HG02571 (cell line): ENCODE data around the gene CABCOCO1.
"Not testable (repeated sequence)": the region's sequence is repeated elsewhere in the genome, so short reads cannot be mapped to it uniquely, and the experiment has no call there.

Source experiments
- ATAC-seq: cut with Tn5 transposase; IDR thresholded peaks from one replicate; pipeline ENCODE4 v1.9.1; 2021; ENCODE audit warnings: mild to moderate bottlenecking, moderate library complexity; ENCODE audit not compliant: unreplicated experiment

The CABCOCO1 gene

DNA sequence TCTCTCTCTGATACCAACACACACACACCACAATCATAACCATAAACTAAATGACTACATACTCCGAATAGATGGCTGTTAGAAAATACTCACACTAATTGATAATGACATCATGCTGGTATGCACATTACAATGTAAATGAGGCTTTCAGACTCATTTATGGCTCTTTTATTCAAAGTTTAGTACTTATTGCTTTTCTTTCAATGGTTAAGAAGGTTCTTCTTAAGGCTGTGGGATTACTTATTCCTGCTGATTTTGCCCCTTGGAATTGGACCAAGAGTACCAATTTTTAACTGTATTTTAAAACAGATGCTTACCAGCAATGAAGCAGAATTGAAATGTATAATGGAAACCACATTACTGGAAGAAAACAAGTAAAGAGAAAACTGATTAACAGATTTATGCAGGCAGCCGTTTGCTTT is 20.6 kb upstream of the CABCOCO1 start:
- ATAC-seq, result no peak

DNA sequence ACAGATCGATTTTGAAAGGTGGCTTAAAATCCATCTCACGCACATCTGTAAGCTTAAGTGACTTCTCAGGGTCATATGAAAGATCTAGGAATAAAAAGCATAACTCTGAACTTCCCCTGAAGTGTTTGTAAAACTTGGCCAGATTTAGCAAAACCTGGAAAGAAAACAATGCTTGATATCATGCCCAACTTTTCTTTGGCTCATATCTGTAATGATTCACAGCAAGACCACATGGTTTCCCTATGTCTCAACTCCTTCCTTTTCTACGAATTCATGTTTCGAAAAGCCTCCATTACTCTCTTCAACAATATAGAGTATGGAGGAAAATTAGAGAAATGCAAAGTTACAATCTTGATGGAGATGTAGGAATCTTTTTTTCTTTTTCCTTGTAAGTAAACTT is 20.1 kb upstream of the CABCOCO1 start:
- ATAC-seq, result no peak

DNA sequence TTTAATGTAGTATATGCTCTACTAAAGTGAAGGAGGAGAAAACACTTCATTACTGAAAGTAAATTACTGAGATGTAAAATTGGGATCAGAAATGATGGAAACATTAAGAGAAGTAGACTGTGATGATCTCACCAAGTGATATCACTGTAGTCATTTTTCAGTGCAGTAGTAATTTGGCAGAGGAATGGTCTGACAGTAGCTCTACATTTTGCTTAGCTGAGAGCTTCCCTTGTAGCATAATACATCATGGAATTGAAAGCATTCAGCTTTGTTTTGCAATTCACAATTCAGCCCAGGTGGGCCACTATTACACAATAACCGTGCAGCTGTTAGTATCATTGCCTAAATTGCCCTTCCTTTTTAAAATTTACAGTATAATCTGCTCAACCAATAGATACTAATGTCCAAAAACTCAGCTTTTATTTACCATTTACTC is 19.4 kb upstream of the CABCOCO1 start:
- ATAC-seq, result no peak

DNA sequence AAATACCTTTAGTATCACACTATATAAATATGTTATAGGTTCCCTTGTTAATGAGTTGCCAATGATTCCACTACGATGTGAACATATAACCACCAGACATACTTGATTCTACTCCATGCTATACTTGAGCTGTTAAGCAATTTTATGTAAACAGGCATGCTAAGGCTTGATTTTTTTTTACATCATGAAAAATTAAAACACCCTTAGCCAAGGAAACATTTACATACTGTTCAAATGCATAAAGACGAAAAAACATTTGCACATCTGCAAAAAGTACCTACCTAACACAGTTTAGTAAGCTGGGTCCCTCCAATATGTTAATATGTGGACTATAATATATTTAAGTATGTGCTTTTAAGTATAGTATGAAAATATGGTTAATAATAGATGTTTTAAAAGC is 9.0 kb upstream of the CABCOCO1 start:
- ATAC-seq, result no peak

DNA sequence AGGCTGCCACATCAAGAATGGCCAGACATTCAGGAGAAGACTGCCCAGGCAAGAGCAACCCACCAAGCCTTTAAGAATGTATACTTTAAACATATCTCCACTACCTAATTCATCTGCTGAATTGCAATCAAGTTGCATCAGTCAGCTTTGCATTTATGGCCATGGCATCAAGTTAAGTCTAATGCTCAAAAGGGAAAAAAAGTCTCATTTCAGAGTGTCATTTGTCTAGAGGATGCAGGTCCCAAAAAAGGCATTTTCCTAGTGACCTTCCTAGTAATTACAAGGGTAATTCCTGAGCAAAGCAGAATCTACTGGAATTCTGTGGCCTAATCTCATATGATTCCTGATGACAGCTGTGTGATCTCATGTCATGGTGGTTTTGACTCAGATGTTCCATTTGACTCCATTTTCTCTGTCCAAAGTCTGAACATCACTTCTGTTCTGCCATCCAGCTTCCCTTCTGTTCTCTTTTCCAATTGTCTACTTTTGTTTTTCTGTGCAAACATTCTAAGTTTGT is 7.3 kb upstream of the CABCOCO1 start:
- ATAC-seq, result no peak

DNA sequence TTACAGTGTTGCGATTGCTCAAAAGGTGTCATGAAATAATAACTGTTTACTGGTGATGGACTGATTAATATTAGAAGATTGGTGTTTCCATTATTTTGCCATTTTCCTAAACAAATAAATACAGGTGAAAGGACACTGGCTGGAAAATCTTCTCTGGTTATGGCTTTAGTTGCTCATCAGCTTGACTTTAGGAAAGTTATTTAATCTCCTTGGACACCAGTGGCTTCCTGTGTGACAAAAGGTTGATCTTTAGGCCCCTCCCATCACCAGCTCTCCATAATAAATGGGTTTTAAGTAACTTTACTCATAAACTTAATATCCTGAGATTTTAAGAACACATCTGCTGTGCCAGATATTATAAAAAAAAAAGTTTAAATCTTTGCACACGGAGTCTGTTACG is 737 bp downstream of the CABCOCO1 start:
- no peak for ATAC-seq

DNA sequence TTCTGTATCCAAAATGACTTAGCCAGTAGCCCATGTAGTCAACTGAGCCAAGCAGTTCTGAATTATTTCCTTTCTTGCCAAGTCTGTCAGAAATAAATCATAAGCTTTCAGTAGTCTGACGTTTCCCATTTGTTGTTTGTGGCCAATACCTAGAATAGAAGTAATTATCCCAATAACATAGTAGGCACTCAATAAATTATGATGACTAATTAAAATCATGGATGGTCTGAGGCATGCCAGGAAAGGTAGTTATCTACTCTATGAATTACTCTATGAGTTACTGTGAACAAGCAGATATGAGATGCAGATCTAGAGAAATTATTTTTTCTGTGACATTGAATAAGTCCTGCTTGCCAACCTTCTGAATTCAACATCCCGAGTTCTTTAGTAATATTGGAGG is 2.3 kb downstream of the CABCOCO1 start:
- ATAC-seq, result no peak

DNA sequence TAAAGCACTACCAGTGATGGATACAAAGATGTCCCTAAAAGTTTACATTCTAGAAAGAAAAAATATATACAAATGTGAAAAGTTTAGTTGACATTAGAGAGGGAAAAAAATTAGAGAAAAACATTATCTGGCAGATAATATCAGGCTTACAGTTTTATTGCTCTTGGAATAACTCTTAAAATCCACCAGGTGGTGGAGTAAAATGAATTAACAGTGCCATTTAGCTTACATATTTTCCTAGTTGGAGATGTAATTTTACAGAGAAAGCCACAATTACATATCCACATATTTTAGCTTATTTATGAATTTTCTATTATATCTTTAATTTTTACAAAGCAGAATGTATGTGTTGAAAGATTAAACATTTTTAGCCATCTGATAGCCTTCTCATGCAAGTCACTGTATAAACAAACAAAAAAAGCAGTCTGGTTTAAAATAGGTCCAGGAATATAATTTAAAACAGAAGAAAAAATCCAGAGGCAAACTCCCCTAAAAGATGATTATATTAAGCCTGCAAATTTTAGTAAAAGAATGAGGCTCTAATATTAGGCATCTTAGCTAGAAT is 6.5 kb downstream of the CABCOCO1 start:
- no peak for ATAC-seq

DNA sequence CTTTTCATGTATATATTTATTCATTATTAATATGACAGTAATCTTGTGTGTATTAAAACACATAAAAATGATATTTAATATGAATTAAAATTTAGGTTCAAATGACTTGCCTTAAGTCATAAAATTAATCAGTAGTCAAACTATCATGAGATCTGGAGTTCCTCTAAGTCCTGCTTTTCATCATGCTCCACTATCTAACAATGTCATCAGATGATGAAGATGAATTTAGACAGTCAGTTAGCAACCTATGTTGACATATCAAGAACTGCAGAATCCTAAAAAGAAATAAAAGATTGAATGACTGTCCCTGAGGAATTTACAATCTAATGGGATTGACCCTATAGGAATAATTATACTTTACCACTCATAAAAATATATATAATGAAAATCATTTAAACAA is 7.1 kb downstream of the CABCOCO1 start:
- ATAC-seq, result no peak

DNA sequence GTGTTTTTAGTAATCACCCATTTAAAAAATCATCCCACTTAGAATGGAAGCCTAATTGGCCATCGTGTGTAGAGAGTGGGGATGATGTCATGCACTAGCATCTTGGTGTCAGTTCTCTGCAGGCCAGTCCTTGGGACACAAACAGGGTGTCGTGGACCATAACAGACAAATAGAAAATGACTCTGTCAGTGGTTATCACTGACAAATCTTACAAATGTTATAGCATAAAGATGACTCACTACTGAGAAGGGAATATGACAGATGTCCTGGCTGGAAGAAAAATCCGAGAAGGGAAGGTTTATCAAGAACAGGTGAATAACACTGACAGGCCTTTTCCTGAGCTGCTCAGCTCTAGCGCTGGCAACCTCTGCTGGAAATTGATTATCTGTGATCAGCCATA is 10.6 kb downstream of the CABCOCO1 start:
- no peak for ATAC-seq

DNA sequence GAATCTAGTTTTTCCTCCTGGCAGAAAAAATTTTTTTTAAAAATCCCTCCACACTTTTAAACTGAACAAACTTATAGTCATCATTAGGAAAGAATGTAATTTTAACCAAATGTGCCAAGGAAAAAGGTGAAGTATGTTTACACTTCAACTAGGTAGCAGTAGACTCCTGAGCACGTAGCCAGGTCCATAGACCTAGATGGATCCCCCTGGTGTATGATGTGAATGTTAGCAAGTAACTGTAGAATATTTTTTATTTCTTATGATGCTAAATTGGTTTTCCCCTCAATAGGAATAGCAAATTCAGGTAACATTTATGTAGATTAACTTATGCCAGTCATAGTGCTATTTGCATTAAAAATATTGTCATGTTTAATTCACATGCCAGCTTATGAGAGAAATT is 19.6 kb downstream of the CABCOCO1 start:
- ATAC-seq, result no peak

DNA sequence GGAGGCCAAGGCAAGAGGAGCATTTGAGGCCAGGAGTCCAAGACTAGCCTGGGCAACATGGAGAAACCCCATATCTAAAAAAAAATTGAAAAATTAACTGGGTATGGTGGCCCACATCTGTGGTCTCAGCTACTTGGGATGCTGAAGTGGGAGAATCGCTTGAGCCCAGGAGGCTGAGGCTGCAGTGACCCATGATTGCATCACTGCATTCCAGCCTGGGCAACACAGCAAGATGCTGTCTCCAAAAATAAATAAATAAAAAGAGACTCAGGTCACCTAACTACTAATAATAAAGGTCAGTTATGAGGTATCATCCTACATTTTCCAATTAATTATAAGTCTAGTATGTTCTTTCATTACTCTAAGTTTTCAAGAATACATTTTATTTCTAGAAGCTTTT is 20.6 kb downstream of the CABCOCO1 start:
- no peak for ATAC-seq

DNA sequence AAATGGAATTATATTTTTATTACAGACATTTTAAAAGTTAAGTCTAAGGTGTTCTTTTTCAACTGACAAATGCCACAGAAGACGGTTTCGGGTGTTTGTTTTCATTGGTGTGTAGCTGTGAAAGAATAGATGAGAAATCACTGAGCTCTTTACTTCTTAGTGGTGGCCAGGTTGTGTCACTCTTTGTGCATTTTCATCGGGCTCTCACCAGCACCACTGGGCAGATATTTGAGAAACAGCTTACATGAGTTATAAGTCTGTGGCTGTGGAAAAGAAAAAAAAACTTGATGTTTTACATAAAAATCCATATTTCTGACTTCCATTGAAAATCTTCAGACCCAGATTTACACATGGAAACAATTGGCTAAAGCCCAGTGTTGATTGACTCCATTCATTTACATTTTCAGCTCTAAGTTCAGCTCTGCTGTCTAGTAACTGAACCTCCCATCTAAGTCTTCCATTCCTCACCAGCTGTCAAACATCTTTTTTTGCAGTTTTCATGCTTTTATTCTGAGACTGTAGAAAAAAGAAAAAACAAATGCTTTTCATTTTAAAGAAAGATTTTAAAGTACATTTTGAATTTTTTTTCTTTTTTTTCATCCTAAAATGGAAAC is 22.3 kb downstream of the CABCOCO1 start:
- ATAC-seq, result no peak

DNA sequence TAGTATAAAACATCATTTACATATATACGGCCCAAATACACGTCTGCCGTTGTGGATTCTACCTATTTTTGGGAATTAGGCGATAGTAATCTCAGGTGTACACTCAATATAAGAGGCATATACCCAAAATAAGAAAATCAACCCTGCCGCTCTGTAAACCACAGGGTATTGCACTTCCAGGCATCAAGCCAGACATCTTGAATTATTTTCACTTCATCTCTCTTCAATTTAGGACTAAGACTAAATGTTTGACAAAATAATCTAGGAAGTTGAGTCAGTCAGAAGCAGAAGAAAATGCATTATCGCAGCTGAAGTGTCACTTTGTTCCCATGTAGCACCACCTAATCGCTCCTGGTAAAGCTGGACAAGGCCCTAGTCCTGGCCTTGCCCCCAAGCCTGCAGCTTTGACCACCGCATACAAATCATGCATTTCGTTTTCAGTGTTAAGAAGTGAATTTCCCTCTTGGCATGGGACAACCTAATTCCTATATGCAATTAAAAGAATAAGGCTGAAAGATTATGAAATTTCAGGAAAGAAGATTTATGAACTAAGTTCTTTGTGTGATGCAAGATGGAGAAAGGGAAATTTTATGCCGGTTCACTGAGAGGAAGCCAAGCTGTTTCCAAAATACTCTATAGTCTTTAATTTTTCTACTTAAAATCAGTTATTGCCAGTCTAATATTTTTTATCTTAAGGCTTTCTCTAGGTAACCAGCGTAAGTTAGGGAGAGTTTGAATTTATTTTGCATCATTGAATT is 26.0 kb downstream of the CABCOCO1 start:
- no peak for ATAC-seq

DNA sequence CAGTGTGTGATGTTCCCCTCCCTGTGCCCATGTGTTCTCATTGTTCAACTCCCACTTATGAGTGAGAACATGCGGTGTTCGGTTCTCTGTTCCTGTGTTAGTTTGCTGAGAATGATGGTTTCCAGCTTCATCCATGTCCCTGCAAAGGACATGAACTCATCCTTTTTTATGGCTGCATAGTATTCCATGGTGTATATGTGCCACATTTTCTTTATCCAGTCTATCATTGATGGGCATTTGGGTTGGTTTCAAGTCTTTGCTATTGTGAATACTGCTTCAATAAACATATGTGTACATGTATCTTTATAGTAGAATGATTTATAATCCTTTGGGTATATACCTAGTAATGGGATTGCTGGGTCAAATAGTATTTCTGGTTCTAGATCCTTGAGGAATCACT is 28.9 kb downstream of the CABCOCO1 start:
- ATAC-seq, result not testable (repeated sequence)

DNA sequence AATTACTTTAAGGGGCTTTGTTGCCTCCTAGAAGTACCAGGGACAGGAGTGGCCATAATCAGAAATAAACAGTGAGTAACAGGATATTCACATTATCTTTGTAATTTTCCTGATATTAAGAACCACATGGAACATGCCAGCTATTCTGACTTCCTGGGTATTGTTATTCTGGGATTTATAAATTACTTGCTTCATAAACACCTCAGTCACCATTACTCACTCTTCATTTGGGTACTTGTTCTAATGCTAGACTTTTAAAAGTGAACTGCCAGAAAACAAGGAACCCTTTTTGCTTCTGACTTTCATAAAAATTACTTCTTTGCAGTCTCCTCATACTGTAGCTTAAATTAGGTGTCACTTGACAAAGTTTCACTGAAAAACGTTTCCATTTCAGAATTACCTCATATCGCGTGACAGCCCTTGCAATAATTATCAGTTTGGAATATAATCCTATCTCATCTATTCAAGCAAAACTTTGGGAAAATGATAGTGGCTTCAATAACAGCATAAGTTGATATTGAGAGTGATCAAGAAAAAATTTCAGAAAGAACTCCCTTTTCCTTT is 29.8 kb downstream of the CABCOCO1 start:
- no peak for ATAC-seq

DNA sequence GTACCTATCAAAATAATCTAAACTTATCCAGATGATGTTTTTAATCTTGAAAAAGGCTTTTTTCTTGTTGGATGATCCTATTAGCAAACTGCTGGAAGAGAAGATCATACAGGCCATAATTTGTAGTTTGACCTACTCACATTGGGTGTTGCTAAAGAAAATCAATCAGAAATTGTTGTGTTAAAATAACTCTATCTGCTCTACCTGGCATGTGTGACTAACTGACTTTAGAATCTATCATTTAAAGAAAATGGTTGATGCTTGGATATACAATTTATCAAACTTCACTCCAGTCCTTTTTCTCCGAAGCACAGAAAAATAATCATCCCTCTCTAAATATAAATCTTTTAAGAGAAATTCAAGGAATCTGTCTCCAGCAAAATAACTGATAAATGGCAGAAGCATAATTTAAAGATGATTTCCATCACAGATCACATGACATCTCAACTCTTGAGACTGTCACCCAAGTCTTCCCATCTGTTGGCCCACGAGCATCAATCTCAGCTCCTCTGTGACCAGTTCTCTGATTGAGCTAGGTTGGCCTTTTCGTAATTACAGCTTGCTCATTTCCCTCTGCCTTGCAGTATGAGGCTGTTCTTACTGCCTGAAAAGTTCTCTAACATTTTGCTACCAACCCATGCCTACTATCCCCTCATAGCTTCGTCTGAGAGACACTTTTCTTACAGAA is 36.4 kb downstream of the CABCOCO1 start:
- no peak for ATAC-seq

DNA sequence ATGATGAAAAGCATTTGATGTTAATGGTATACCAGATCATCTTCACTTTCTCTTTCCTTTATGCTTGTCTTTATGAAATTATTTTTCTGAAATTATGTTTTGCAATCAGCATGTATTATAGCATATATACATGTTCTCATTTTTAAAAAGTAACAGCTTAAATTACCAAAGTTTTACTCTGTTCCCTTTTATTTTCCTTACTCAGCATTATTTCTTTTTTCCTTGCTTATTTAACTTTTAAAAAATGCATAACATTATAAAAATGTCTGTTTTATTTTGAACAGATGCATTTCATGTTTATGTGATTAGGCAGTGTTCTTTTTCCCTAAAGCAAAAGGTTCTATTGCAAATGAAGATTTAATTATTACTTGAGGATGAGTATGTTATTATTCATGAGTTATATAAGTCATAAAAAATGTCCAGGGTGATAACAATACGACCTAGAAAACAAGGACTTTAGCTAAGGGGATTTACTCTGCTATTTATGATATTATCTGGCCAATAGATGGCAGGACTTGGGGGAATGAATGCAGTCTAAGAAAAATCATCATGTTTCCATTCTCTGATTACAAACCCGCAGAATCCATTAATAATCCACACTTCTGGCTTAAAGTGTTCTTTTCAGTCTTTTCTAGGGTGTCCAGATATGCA is 38.5 kb downstream of the CABCOCO1 start:
- no peak for ATAC-seq

DNA sequence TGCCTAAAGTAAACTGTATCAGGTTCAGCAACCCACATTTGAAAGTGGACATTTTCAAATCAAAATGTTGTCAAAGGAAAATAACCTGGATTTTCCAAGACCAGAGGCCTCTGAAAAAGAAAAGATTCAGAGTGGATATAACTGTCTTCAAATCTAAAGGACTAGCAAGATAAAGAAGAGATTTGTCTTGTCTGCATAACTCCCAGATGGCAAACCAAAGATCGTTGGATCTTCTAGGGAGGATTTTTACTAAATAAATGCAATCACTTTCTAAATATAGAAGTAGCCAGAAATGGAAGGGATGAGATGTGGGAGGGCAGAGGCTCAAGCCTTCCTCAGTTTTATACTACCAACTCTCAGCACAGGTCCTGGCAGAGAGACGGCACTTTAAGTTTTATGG is 39.0 kb downstream of the CABCOCO1 start:
- ATAC-seq, result no peak

DNA sequence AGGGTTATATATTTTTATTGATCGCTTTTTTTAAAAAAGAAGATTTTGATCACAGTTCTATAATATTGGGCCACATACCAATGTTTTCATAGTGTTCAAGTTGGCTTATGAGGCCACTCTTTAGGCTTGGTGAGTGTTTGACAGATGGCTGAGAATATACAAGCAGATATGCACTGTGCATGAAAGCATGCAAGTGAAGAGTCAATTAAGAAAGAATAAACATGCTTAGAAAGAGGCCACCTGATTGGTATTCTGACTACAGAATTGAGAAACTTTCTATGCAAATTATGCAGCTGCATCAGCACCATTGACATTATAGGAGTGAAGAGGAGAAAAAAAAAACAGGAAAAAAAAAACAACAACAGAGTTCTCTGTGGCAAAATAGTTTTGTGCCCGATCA is 39.9 kb downstream of the CABCOCO1 start:
- ATAC-seq, result no peak
